ENCODE results near the gene RALGPS2.

GRCh38 chr1:178932552-178932906, 207.5 kb downstream of the RALGPS2 start:
- TF ChIP-seq CTCF (IDR thresholded peaks at IDR 0.05), result no peak
- no peak for TF ChIP-seq POLR2A (IDR thresholded peaks at IDR 0.05)

Measured in right lobe of liver (tissue), 4 donors.